Effector CD4-positive, alpha-beta T cell (primary cell): ENCODE data around the gene CD163L1.
"Not testable (repeated sequence)": the region's sequence is repeated elsewhere in the genome, so short reads cannot be mapped to it uniquely, and the experiment has no call there.

Experiments used
- DNase-seq: peaks from one replicate; pipeline ENCODE4 v3.0.0-alpha.2; 2020

The CD163L1 gene

GRCh38 chr12:7403466-7403865 is 40.5 kb downstream of the CD163L1 start:
- DNase-seq, result no peak

GRCh38 chr12:7399089-7399488 is 44.9 kb downstream of the CD163L1 start:
- no peak for DNase-seq

GRCh38 chr12:7396418-7396817 is 47.5 kb downstream of the CD163L1 start:
- no peak for DNase-seq

- no peak for DNase-seq
Measured at GRCh38 chr12:7395950-7396349, 48.0 kb downstream of the CD163L1 start.

GRCh38 chr12:7387289-7387688 is 56.7 kb downstream of the CD163L1 start:
- DNase-seq, result no peak

- no peak for DNase-seq
Measured at GRCh38 chr12:7383157-7383556, 60.8 kb downstream of the CD163L1 start.

GRCh38 chr12:7376196-7376595 is 67.8 kb downstream of the CD163L1 start:
- no peak for DNase-seq

GRCh38 chr12:7375145-7375543 is 68.8 kb downstream of the CD163L1 start:
- no peak for DNase-seq

- DNase-seq, result no peak
Measured at GRCh38 chr12:7374423-7375144, 69.4 kb downstream of the CD163L1 start.

- DNase-seq, result no peak
Measured at GRCh38 chr12:7373226-7373625, 70.7 kb downstream of the CD163L1 start.

GRCh38 chr12:7369274-7369729 is 74.7 kb downstream of the CD163L1 start:
- DNase-seq, result no peak

- DNase-seq, result no peak
Measured at GRCh38 chr12:7362734-7363133, 81.2 kb downstream of the CD163L1 start.

- no peak for DNase-seq
Measured at GRCh38 chr12:7361265-7361664, 82.7 kb downstream of the CD163L1 start.

GRCh38 chr12:7354529-7354928 is 89.4 kb downstream of the CD163L1 start:
- no peak for DNase-seq

- DNase-seq, result no peak
Measured at GRCh38 chr12:7352661-7353060, 91.3 kb downstream of the CD163L1 start.

GRCh38 chr12:7351177-7351576 is 92.8 kb downstream of the CD163L1 start:
- DNase-seq, result no peak

- DNase-seq, result no peak
Measured at GRCh38 chr12:7349418-7349817, 94.5 kb downstream of the CD163L1 start.

- DNase-seq, result no peak
Measured at GRCh38 chr12:7346551-7347225, 97.3 kb downstream of the CD163L1 start.

- DNase-seq, result no peak
Measured at GRCh38 chr12:7344833-7345606, 98.9 kb downstream of the CD163L1 start.

- no peak for DNase-seq
Measured at GRCh38 chr12:7339675-7340074, 104.3 kb downstream of the CD163L1 start.

GRCh38 chr12:7337790-7338189 is 106.2 kb downstream of the CD163L1 start:
- not testable (repeated sequence) for DNase-seq

GRCh38 chr12:7327918-7328317 is 116.0 kb downstream of the CD163L1 start:
- DNase-seq, result no peak

GRCh38 chr12:7324176-7324575 is 119.8 kb downstream of the CD163L1 start:
- no peak for DNase-seq

GRCh38 chr12:7322599-7322998 is 121.4 kb downstream of the CD163L1 start:
- no peak for DNase-seq
